HG02623 (cell line): Measurements from ENCODE around the gene EIF1.

Experiments
- ATAC-seq: cut with Tn5 transposase; IDR thresholded peaks from one replicate; pipeline ENCODE4 v1.9.1; 2021; ENCODE audit warnings: moderate library complexity; ENCODE audit not compliant: unreplicated experiment

EIF1 gene

DNA sequence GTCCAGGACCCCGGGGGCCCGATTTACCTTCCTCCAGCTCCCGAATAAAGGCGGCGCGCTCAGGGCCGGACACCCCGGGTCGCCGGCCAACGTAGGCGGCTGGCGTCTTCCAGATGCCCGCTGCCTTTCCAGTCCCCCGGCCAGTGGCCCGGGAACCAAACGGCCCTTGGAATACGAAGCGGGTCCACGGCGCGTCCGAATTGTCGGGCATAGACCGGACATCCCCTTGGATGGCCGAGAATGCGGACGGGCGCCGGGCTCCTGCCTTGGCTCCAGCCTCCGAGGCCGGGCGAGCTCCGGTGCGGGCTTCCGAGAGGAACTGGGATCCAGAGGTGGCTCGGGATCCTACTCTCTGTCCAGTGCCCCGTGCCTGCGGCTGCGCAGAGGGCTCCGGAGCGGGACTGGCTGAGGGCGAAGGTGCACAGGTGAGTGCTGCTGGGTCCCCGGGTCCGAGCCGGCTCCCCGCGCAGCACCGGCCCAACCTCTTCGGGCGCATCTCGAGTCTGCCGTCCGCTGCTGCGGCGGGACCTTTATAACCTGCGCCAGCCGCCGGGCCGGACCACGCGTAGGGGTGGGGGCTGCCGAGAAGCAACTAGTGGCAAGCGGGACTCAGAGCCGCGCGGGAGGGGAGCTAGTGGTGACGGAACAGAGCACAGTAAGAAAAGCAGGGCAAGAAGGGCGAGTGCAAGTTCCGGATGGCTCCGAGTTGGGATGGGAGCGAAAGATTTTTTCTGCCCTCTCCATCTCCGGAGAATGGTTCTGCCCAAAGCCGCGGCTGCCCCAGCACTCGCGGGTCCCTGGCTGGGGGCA, 45.7 kb downstream of the EIF1 start, which contains the start of gene HAP1:
TSS of gene HAP1 (minus strand) at position 505 of the 810 bp plus-strand sequence. CDS start at position 496, 9 bp downstream.
- ATAC-seq: no peak

DNA sequence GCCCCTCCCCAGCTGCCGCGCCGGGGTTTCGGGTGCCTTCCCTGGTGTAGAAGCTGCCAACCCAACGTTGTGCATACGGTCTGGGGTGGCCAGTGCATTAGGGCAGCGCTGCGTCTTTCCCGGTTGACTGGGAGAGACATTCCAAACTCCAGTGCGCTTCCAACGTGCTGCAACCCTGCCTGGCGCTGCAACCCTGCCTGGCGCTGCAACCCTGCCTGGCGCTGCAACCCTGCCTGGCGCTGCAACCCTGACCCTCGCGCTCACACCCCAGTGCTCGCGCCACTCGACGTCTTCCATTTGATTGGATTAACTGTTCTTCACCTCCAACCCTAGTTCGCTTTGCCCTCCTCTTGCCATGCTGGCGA, 46.2 kb downstream of the EIF1 start:
- ATAC-seq: no peak

DNA sequence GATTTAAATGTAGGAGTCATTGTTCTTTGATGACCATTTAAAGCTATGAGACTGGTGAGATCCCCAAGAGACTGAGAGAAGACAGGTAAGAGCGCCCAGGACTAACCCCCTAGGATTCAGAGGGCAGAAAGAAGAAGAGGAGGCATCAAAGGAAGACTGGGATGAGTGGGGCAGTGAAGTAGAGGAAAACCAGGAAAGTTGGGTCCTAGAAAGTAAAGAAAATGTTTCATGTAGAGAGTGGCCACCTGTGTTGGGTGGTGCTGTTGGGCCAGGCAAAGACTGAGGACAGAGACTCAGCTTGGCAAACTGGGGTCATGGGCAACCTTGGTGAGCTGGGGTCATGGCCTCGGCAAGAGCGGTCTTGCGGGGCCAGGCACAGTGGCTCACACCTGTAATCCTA, 47.1 kb downstream of the EIF1 start:
- ATAC-seq: no peak

DNA sequence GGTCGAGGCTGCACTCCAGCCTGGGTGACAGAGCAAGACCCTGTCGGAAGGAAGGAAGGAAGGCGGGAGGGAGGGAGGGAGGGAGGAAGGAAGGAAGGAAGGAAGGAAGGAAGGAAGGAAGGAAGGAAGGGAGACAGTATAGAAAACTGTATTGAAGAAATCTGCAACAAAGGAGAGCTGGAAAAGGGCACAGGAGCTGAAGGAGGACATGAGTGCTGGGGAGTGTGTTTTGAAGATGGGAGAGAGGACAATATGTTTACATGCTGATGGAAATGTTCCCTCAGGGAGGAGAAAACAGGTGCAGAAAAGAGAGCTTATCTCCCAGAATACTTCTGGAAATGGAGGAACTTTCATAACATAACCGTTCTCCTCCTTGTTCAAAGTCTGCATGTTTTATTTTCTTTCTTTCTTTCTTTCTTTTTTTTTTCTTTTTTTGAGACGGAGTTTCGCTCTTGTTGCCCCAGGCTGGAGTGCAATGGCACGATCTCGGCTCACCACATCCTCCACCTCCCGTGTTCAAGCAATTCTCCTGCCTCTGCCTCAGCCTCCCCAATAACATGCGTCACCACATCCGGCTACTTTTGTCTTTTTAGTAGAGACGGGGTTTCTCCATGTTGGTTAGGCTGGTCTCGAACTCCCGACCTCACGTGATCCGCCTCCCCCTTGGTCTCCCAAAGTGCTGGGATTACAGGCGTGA, 48.4 kb downstream of the EIF1 start:
- ATAC-seq: no peak

DNA sequence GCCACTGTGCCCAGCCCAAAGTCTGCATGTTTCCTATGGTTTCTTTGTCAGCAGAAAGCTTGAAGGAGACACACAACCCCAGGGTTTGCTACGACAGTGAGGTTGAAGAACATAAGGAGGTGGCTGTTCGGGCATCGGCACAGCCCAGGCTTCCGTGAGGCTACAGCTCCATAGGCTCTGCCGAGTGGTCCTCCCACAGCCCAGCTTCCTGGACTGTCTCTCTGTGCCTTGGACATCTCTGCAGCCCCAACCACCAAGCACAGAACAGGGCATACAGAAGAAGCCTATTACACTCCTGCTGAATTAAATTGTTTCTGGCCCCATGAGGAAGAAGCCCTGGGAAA, 49.0 kb downstream of the EIF1 start:
- ATAC-seq: no peak

DNA sequence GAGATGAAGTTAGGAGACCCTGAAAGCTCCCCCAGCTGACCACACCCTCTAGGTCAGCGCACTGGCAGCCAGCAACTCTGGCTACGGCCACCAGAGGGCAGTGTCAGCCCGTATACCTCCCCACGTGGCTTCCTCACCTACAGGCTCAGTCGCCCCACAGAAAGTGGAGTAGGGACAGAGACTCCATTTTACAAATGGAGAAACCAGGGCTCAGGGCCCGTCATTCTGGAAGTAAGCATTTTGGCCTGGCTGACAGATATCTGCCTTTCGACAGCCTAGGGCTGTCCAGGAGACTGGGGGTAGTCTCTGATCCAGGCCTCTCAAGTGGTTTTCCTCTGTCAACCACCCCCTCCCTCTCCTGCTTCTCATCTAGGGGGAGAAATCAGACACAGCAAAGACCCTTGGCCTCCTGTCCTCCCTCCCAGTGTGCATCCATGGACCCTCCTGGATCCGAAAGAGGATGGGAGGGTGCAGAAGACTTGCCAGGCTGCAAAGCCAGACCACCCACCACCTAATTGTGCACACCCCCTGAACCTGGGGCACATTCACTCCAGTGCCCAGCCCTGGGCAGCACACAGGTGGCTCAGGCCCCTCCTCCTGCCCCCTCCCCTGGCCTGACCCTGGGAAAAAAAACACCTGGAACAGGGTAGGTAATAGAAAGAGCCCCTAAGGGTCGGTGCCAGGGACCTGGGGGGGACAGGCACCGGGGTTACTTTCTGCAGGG, 49.6 kb downstream of the EIF1 start:
- no peak for ATAC-seq

DNA sequence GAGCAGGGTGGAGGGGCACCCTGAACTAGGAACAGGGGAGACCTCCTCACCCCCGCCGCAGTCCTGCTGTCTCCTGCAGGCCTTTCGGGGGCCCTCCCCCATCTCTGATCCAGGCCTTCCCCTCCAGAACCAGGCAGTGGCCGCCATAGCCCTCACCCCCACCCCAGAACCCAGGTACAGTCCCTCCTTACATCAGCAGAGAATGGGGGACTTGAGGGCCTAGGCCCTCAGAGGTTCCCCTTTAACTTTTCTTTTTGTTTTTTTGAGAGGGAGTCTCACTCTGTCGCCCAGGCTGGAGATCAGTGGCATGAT, 50.1 kb downstream of the EIF1 start:
- ATAC-seq: no peak

DNA sequence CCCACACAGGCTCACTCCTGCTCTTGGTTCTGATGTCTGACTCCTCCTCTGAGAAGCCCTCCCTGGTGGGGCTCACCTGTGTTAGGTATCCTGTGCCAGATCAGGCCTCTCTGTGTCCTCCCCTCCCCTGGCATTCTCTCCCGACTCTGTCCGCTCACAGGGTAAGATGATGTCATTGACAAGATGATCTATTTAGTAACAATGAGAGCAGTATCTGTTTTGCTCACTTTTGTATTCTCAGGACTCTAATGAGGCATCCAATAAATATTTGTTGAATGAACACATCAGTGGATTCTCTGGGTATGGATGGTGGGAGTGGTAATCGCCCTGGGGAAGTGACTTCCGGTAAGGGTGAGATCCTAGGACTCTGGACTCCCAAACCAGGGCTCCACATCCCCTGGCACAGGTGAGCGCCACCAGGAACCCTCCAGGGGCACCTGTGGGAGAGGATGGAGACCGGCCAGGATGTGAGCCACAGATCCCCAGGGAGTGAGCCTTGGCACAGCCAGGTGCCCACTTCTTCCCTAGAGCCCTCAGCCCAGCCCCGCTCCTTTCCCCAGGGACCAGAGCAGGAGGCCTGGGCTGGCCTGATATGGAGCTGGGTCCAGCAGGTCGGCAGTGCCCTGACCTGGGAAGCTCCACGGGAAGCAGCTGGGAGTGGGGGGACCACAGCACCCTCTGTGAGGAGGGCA, 51.1 kb downstream of the EIF1 start:
- no peak for ATAC-seq

DNA sequence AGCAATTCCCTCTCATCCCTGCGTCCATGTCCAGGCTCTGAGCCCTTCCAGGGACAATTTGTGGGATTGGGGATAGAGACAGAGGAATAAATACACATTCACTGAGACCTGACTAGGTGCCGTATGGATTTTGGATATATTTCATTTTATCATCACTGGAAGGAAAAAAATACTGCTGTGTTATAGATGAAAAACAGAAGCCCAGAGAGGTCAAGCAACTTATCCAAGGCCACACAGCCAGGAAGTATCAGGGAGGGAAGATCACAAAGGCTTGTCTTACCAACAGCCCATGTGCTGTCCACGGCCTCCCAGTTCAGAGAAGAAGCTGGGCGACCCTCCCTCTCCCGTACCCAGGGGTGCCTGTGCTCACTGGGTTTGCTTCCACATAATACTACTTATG, 51.8 kb downstream of the EIF1 start:
- ATAC-seq: no peak

DNA sequence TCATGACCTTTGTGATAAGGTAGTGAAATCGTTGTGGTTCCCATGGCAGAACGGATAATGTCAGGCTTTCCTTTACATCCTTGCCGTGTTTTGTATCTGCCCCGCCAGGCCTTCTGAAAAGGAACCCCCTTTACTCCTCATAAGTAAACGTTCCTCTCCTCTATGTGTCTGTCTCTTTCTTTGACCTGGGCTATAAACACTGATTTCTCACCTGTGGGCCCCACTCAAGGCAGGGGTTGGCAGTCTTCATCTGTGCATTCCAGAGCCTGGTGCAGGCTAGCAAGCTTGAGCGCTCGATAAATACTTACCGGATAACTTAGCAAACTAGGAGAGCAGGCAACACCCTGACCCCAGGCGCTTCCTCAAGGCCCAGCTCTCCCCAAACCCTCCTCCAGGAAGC, 53.0 kb downstream of the EIF1 start:
- no peak for ATAC-seq
